ENCODE data around the gene RNF180.
"Not testable (repeated sequence)": the region's sequence is repeated elsewhere in the genome, so short reads cannot be mapped to it uniquely, and the experiment has no call there.

RNF180 gene

DNA sequence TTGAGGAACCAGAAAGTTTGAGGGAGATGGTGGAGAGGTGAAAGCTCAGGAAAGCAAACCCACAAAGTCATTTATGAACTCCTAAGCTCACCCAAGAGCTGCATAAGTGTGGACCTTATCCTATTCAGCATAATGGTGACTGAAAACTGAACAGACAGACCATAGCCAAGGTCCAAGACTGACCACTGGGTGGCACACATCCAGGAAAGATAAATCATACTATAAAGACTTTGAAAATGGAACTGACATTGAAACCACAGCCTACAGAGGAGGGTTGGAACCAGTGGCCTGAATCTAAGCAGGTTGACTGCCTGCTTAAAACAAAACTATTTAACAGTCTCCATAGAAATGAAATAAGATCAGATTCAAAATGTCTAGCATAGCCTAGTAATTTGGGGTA lies 219.1 kb downstream of the RNF180 start:
- no peak for DNase-seq (ENCODE audit: low spot score)

DNA sequence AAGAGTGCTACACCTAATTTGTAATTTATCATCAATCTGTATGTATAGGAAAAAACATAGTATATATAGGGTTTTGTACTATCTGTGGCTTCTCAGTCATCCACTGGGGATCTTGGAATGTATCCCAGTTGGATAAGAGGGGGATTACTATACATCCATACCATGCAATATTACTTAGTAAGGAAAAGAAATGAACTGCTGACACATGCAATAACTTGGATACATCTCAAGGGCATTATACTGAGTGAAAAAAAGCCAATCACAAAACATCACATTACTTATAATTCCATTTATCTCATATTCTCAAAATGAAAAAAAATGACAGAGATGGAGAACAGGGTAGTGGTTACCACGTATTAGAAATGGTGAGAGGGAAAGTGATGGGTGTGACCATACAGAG lies 231.9 kb downstream of the RNF180 start:
- DNase-seq (ENCODE audit: low spot score) = no peak

DNA sequence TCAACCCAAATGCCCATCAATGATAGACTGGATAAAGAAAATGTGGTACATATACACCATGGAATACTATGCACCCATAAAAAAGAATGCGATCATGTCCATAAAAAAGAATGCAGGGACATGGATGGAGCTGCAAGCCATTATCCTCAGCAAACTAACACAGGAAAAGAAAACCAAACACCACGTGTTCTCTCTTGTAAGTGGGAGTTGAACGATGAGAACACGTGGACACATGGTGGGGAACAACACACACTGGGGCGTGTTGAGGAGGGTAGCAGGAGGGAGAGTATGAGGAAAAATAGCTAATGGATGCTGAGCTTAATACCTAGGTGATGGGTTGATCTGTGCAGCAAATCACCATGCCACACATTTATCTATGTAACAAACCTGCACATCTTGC lies 233.1 kb downstream of the RNF180 start:
- DNase-seq (ENCODE audit: low spot score) = not testable (repeated sequence)

DNA sequence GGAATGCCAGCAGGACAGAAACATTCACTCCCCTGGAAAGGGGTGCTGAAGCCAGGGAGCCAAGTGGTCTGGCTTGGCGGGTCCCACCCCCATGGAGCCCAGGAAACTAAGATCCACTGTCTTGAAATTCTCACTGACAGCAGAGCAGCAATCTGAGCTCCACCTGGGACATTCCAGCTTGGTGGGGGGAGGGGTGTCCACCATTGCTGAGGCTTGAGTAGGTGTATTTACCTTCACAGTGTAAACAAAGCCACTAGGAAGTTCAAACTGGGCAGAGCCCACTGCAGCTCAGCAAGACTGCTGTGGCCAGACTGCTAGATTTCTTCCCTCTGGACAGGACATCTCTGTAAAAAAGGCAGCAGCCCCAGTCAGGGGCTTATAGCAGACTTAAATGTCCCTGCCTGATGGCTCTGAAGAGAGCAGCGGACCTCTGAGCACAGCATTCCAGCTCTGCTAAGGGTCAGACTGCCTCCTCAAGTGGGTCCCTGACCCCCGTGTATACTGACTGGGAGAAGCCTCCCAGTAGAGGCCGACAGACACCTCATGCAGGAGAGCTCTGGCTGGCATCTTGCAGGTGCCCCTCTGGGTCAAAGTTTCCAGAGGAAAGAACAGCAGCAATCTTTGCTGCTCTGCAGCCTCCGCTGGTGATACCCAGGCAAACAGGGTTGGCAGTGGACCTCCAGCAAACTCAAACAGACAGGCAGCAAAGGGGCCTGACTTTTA lies 241.6 kb downstream of the RNF180 start:
- not testable (repeated sequence) for DNase-seq (ENCODE audit: low spot score)

DNA sequence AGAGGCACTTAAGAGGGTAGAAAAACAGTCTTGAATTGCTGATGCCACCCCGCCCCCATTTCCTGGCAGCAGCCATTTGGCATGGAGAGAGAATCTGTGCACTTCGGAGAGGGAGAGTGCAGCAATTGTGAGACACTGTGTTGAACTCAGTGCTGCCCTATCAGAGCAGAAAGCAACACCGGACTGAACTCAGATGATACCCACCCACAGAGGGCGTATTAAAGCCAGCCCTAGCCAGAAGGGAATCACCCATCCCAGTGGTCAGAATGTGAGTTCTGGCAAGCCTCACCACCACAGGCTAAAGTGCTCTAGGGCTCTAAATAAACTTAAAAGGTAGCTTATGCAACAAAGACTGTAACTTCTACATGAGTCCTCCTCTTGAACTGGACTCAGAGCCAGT lies 251.7 kb downstream of the RNF180 start:
- no peak for DNase-seq (ENCODE audit: low spot score)

DNA sequence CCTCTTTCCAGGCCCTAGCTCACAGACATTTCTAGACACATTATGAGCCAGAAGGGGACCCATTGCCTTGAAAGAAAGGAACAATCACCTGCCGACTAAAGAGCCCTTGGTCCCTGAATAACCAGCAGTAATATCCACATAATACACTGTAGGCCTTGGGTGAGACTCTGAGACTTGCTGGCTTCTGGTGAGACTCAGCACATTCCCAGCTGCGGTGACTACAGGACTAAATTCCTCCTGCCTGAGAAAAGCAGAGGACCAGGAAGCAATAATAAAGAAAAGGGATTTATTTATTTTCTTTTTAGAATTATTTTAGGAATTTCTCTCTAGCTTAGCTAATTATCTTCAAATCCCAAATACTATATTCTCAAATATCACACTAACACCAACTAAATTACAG lies 252.4 kb downstream of the RNF180 start:
- DNase-seq (ENCODE audit: low spot score) = no peak
